Right atrium auricular region (tissue), 2 donors: ENCODE data around the gene TRAPPC10. TPM values are rescaled to one million over a fixed set of nuclear protein-coding genes. Genes with fewer than 3 reads are reported as not detected.

Experiments used
- DNase-seq: peaks from one replicate; pipeline ENCODE4 v3.0.0-alpha.2; 2019; ENCODE audit warnings: low spot score
- H3K27ac ChIP-seq, 2 donors: fragments of 200-600 bp; sonication (generic); 1 replicate in 1 of 2; 2 replicates in 1 of 2; pipeline ENCODE4 v1.5.1; 2016 to 2019
- H3K27me3 ChIP-seq, 2 donors: fragments of 200-600 bp; sonication (generic); one replicate each; pipeline versions ENCODE4 v1.5.1 to v1.6.0; 2017 to 2019
- H3K36me3 ChIP-seq: fragments of 200-600 bp; sonication (generic); one replicate; pipeline ENCODE4 v1.5.1; 2016
- H3K4me1 ChIP-seq, 2 donors: fragments of 200-600 bp; sonication (generic); one replicate each; pipeline versions ENCODE4 v1.5.1 to v1.6.0; 2017 to 2019
- H3K4me3 ChIP-seq, 2 donors: fragments of 200-600 bp; sonication (generic); 1 replicate in 1 of 2; 2 replicates in 1 of 2; pipeline ENCODE4 v1.5.1; 2017 to 2019; ENCODE audit warnings: mild to moderate bottlenecking in 1 of 2, moderate library complexity in 1 of 2
- H3K9me3 ChIP-seq, 2 donors: fragments of 200-600 bp; sonication (generic); one replicate each; pipeline ENCODE4 v1.5.1; 2019
- CTCF ChIP-seq, 2 donors: fragments of 200-600 bp; sonication (generic); IDR thresholded peaks; one replicate each; pipeline ENCODE4 v1.5.1; 2019; ENCODE audit warnings: antibody characterized with exemption in 2 of 2
- total RNA-seq, 2 donors: library from RNA; depleted of rRNA; stranded (reverse); fragments of >200 nt; gene quantifications; one replicate each; pipeline ENCODE4 v1.1.0, GENCODE V29; 2016

TRAPPC10 gene
- total RNA-seq, 2 donors from 2014 or later, result 18.2 to 19.7 TPM

GRCh38 chr21:44012474-44013379 lies 618 bp downstream of the TRAPPC10 start:
- TF ChIP-seq CTCF (IDR thresholded peaks at IDR 0.05), result peak in 1 of 2 donors; percentile 30
- peaks cover 0 to 37% of the 10 kb centered on the region in 2 donors for H3K4me1 ChIP-seq
- peak overlapping the region; percentile 87 to 99 for H3K27ac ChIP-seq
- no peaks in the 10 kb centered on the region for H3K9me3 ChIP-seq
- no peaks in the 10 kb centered on the region for H3K36me3 ChIP-seq
- no peaks in the 10 kb centered on the region for H3K27me3 ChIP-seq
- DNase-seq, result no peak
- H3K4me3 ChIP-seq, result peak overlapping the region; percentile 97 to 98

- H3K36me3 ChIP-seq, result no peaks in the 10 kb centered on the region
- peak overlapping the region; percentile 97 to 98 for H3K4me3 ChIP-seq
- DNase-seq, result no peak
- peaks cover 0 to 38% of the 10 kb centered on the region in 2 donors for H3K4me1 ChIP-seq
- H3K27ac ChIP-seq, result peak overlapping the region; percentile 87 to 99
- H3K27me3 ChIP-seq, result no peaks in the 10 kb centered on the region
- TF ChIP-seq CTCF (IDR thresholded peaks at IDR 0.05), result no peak
- no peaks in the 10 kb centered on the region for H3K9me3 ChIP-seq
These were observed 1.4 kb downstream of the TRAPPC10 start for GRCh38 chr21:44013380-44014088.

- Histone ChIP-seq H3K9me3 (no peaks in the 10 kb centered on the region), H3K4me3 (no peak overlapping the region), H3K27ac (no peak overlapping the region), H3K36me3 (no peaks in the 10 kb centered on the region), H3K4me1 (peaks cover 0 to 58% of the 10 kb centered on the region in 2 donors), H3K27me3 (no peaks in the 10 kb centered on the region)
- TF ChIP-seq CTCF (IDR thresholded peaks at IDR 0.05), result no peak
- no peak for DNase-seq
These were observed 5.5 kb downstream of the TRAPPC10 start for GRCh38 chr21:44017601-44018000.

- Histone ChIP-seq H3K4me1 (peaks cover 0 to 55% of the 10 kb centered on the region in 2 donors), H3K27me3 (no peaks in the 10 kb centered on the region), H3K9me3 (no peaks in the 10 kb centered on the region), H3K27ac (no peak overlapping the region), H3K36me3 (no peaks in the 10 kb centered on the region), H3K4me3 (no peak overlapping the region)
- TF ChIP-seq CTCF (IDR thresholded peaks at IDR 0.05), result no peak
- DNase-seq, result no peak
These were observed 6.0 kb downstream of the TRAPPC10 start for GRCh38 chr21:44018127-44018526.

GRCh38 chr21:44018813-44019567 lies 6.9 kb downstream of the TRAPPC10 start:
- H3K4me1 ChIP-seq, result peaks cover 0 to 46% of the 10 kb centered on the region in 2 donors

More at GRCh38 chr21:44018813-44019567, 6.9 kb downstream of the TRAPPC10 start:
- Histone ChIP-seq H3K27ac (no peak overlapping the region), H3K9me3 (no peaks in the 10 kb centered on the region), H3K27me3 (no peaks in the 10 kb centered on the region), H3K4me3 (no peak overlapping the region), H3K36me3 (no peaks in the 10 kb centered on the region)
- no peak for TF ChIP-seq CTCF (IDR thresholded peaks at IDR 0.05)
- no peak for DNase-seq
